ENCODE measurements around the gene CD55. TPM values are rescaled to one million over a fixed set of nuclear protein-coding genes. Genes with fewer than 3 reads are reported as not detected.

Gene CD55
- total RNA-seq, 1 donor from 2014 or later: 60.4 TPM

GRCh38 chr1:207306023-207306422, 15.5 kb upstream of the CD55 start:
- H3K36me3 ChIP-seq: no peaks in the 10 kb centered on the region
- no peaks in the 10 kb centered on the region for H3K9me3 ChIP-seq (replicated peaks)
- H3K4me1 ChIP-seq: peaks cover 33% of the 10 kb centered on the region
- no peaks in the 10 kb centered on the region for H3K27me3 ChIP-seq (ENCODE audit: low read depth)
- intact Hi-C loops (cut with micrococcal nuclease): no loop called here
- TF ChIP-seq, protein P1, sequence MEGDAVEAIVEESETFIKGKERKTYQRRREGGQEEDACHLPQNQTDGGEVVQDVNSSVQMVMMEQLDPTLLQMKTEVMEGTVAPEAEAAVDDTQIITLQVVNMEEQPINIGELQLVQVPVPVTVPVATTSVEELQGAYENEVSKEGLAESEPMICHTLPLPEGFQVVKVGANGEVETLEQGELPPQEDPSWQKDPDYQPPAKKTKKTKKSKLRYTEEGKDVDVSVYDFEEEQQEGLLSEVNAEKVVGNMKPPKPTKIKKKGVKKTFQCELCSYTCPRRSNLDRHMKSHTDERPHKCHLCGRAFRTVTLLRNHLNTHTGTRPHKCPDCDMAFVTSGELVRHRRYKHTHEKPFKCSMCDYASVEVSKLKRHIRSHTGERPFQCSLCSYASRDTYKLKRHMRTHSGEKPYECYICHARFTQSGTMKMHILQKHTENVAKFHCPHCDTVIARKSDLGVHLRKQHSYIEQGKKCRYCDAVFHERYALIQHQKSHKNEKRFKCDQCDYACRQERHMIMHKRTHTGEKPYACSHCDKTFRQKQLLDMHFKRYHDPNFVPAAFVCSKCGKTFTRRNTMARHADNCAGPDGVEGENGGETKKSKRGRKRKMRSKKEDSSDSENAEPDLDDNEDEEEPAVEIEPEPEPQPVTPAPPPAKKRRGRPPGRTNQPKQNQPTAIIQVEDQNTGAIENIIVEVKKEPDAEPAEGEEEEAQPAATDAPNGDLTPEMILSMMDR (IDR thresholded peaks at IDR 0.05; ENCODE audit: borderline replicate concordance): no peak
- no peak for DNase-seq
- H3K4me3 ChIP-seq: no peak overlapping the region
- H3K27ac ChIP-seq (replicated peaks): no peak overlapping the region

DNA sequence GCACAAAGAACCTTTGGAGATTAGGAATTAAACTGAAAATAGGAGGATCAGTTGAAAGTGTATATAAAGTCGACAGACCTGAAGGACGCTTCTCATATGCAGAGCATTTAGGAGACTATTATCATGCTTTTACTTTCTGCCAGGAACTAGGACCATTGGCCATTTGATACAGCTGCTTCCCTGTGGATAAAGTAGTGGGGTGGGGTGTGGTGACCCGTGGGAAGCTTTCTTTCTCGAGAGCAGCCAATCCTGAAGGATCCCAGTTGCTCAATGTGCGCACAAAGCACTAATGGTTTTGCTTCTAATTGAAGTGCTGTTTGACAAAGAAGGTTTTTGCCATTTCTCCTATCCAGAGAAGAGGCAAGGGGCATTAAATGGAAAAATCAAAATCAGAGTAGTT, 14.9 kb upstream of the CD55 start:
- TF ChIP-seq, protein P1 (IDR thresholded peaks at IDR 0.05; ENCODE audit: borderline replicate concordance): no peak
- no peak overlapping the region for H3K4me3 ChIP-seq
- intact Hi-C loops (cut with micrococcal nuclease): no loop called here
- H3K27ac ChIP-seq (replicated peaks): no peak overlapping the region
- H3K4me1 ChIP-seq: peaks cover 37% of the 10 kb centered on the region
- no peaks in the 10 kb centered on the region for H3K36me3 ChIP-seq
- DNase-seq: no peak
- no peaks in the 10 kb centered on the region for H3K27me3 ChIP-seq (ENCODE audit: low read depth)
- no peaks in the 10 kb centered on the region for H3K9me3 ChIP-seq (replicated peaks)

- Histone ChIP-seq H3K4me3 (no peak overlapping the region), H3K27ac (replicated peaks) (no peak overlapping the region), H3K36me3 (no peaks in the 10 kb centered on the region), H3K27me3 (ENCODE audit: low read depth) (no peaks in the 10 kb centered on the region), H3K4me1 (peaks cover 35% of the 10 kb centered on the region), H3K9me3 (replicated peaks) (no peaks in the 10 kb centered on the region)
- TF ChIP-seq, protein P1 (IDR thresholded peaks at IDR 0.05; ENCODE audit: borderline replicate concordance): no peak
- intact Hi-C loops (cut with micrococcal nuclease): no loop called here
- no peak for DNase-seq
Observed at GRCh38 chr1:207308451-207309190, 12.9 kb upstream of the CD55 start.

- H3K27me3 ChIP-seq (ENCODE audit: low read depth): no peaks in the 10 kb centered on the region
- peak overlapping the region; percentile 79 for H3K27ac ChIP-seq (replicated peaks)
- H3K4me3 ChIP-seq: peak overlapping the region; percentile 57
- no peaks in the 10 kb centered on the region for H3K9me3 ChIP-seq (replicated peaks)
- intact Hi-C loops (cut with micrococcal nuclease): no loop called here
- H3K4me1 ChIP-seq: peaks cover 35% of the 10 kb centered on the region
- no peak for DNase-seq
- H3K36me3 ChIP-seq: no peaks in the 10 kb centered on the region
- TF ChIP-seq, protein P1 (IDR thresholded peaks at IDR 0.05; ENCODE audit: borderline replicate concordance): no peak
Observed at GRCh38 chr1:207309745-207310273, 11.7 kb upstream of the CD55 start.

DNA sequence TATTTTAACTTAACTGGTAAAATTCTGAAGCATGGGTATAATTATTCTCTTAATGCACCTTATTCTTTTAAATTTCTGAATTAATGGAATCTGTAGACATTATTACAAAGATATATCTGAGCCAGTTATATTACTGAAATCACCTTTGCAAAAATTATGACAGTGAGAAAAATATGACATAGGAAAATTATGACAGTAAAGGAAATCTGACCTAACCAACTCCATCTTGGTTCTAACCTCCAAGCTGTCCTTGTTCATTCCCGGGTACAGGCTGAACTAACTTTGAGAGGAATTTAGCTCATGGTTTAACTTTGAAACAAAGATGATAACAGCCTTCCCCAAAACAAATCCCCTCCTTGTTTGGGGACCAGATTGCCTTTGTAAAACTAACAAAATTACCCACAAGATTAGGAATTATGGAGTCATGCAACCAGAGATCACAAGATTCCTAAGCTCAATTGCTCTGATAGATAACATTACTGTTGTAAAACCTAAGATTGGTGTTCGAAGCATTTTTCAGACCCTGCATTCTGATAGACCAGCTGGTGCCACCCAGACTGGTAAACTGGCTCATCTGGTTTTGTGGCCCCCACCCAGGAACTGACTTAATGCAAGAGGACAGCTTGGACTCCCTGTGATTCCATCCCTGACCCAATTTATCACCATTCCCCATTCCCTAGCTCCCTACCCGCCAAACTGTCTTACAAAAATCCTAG, 9.4 kb upstream of the CD55 start:
- no peak for DNase-seq
- Histone ChIP-seq H3K36me3 (no peaks in the 10 kb centered on the region), H3K27me3 (ENCODE audit: low read depth) (no peaks in the 10 kb centered on the region), H3K9me3 (replicated peaks) (no peaks in the 10 kb centered on the region), H3K27ac (replicated peaks) (peak overlapping the region; percentile 79), H3K4me1 (peaks cover 44% of the 10 kb centered on the region), H3K4me3 (peak overlapping the region; percentile 57)
- intact Hi-C loops (cut with micrococcal nuclease): no loop called here
- TF ChIP-seq, protein P1 (IDR thresholded peaks at IDR 0.05; ENCODE audit: borderline replicate concordance): no peak
